Suprapubic skin (tissue), 4 donors: ENCODE measurements around the gene CXXC4. TPM values are rescaled to one million over a fixed set of nuclear protein-coding genes. Genes with fewer than 3 reads are reported as not detected.

Source experiments
- DNase-seq, 2 donors: peaks; one replicate each; pipeline ENCODE4 v3.0.0-alpha.2; 2019; ENCODE audit warnings: low spot score in 2 of 2
- H3K27ac ChIP-seq: fragments of 200-600 bp; sonication (generic); one replicate; pipeline ENCODE4 v1.5.1; 2019
- H3K27me3 ChIP-seq: fragments of 200-600 bp; sonication (generic); one replicate; pipeline ENCODE4 v1.5.1; 2019
- H3K36me3 ChIP-seq: fragments of 200-600 bp; sonication (generic); one replicate; pipeline ENCODE4 v1.5.1; 2019
- H3K4me1 ChIP-seq: fragments of 200-600 bp; sonication (generic); one replicate; pipeline ENCODE4 v1.5.1; 2019
- H3K4me3 ChIP-seq: fragments of 200-600 bp; sonication (generic); one replicate; pipeline ENCODE4 v1.5.1; 2019; ENCODE audit warnings: mild to moderate bottlenecking
- H3K9me3 ChIP-seq: fragments of 200-600 bp; sonication (generic); one replicate; pipeline ENCODE4 v1.5.1; 2019
- EP300 ChIP-seq: sonication (generic); formaldehyde crosslinking; IDR thresholded peaks from one replicate; pipeline ENCODE4 v1.6.1; 2017; ENCODE audit warnings: antibody characterized with exemption
- POLR2A ChIP-seq, 2 donors: fragments of 450-650 bp; IDR thresholded peaks; one replicate each; pipeline ENCODE4 v1.6.1; 2017; ENCODE audit warnings: antibody characterized with exemption in 2 of 2, mild to moderate bottlenecking in 2 of 2, moderate library complexity in 2 of 2
- POLR2AphosphoS5 ChIP-seq, 3 donors: sonication (generic); formaldehyde crosslinking; IDR thresholded peaks; one replicate each; pipeline ENCODE4 v1.6.1; 2017; ENCODE audit warnings: antibody characterized with exemption in 3 of 3
- WGBS: methylation state at CpG from one replicate; pipeline ENCODE4 v1.1.5; 2018; 5-methylcytosine and 5-hydroxymethylcytosine counted together
- total RNA-seq, 4 donors: library from RNA; depleted of rRNA; stranded (reverse); fragments of >200 nt; gene quantifications; one replicate each; pipeline ENCODE4 v1.1.0, GENCODE V29; 2016
- TF ChIP-seq, protein P1 (sequence below), 2 donors: fragments of 200-600 bp in 1 of 2; fragments of 450-650 bp in 1 of 2; sonication (generic) in 1 of 2; IDR thresholded peaks; one replicate each; pipeline ENCODE4 v1.5.1; 2016 to 2019; ENCODE audit warnings: antibody characterized with exemption in 2 of 2, mild to moderate bottlenecking in 1 of 2, moderate library complexity in 1 of 2

The CXXC4 gene
- total RNA-seq, 4 donors from 2014 or later: 0.45 to 1.3 (median 0.66) TPM

DNA sequence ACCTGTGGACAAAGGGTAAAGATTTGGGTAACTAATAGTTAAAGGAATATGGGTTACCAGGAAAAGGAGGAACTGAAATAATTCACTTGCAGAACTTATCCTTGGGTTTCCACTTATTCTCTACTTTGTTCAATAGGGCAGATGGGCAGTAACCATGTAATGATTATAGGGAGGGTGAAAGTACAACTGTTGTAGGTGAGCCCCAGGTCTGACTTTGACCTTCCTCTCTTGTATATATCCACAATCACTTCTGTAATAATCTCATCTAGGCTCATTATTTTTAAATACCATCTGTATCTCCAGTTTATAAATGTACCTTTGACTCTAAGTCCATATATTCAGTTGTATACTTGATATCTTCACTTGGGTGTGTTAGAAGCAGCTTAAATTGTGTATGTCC, 32.1 kb downstream of the CXXC4 start:
- H3K36me3 ChIP-seq: no peaks in the 10 kb centered on the region
- no peaks in the 10 kb centered on the region for H3K27me3 ChIP-seq
- H3K4me1 ChIP-seq: no peaks in the 10 kb centered on the region
- no peaks in the 10 kb centered on the region for H3K9me3 ChIP-seq
- DNase-seq: no peak
- TF ChIP-seq POLR2AphosphoS5 (IDR thresholded peaks at IDR 0.05) (no peak), EP300 (no peak), POLR2A (IDR thresholded peaks at IDR 0.05) (no peak)
- TF ChIP-seq, protein P1, sequence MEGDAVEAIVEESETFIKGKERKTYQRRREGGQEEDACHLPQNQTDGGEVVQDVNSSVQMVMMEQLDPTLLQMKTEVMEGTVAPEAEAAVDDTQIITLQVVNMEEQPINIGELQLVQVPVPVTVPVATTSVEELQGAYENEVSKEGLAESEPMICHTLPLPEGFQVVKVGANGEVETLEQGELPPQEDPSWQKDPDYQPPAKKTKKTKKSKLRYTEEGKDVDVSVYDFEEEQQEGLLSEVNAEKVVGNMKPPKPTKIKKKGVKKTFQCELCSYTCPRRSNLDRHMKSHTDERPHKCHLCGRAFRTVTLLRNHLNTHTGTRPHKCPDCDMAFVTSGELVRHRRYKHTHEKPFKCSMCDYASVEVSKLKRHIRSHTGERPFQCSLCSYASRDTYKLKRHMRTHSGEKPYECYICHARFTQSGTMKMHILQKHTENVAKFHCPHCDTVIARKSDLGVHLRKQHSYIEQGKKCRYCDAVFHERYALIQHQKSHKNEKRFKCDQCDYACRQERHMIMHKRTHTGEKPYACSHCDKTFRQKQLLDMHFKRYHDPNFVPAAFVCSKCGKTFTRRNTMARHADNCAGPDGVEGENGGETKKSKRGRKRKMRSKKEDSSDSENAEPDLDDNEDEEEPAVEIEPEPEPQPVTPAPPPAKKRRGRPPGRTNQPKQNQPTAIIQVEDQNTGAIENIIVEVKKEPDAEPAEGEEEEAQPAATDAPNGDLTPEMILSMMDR (IDR thresholded peaks at IDR 0.05): no peak
- no peak overlapping the region for H3K27ac ChIP-seq
- H3K4me3 ChIP-seq: no peak overlapping the region

DNA sequence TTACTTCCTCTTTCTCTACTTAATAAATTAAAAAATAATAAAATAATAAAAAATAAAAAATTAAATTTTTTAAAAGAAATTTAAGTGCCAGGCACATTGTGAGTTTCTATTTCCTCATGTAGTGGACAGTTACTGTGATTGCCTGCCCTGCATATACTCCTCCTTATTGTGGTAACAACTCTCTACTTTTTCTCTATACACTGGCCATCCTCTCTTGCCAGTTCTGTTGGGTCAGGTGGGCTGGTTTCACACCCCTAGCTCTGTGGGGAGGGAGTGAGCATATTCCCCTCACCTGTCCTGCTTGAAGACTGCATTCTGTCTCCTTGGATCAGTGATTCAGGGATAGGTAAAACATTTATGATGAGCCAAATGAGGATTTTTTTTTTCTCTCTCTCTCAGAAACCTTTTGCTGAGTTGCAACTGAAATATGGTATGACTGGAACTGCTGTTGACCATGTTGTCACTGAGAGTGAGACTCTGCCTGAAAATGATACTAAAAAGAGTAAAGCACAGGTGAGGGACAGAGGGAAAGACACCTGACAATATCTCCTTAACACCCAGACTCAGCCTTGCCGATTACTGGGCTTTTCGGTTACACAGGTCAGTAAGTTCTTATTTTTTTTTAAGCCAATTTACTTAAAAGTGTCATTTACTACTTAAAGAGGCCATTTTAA, 37.2 kb downstream of the CXXC4 start:
- no peak overlapping the region for H3K27ac ChIP-seq
- H3K4me1 ChIP-seq: no peaks in the 10 kb centered on the region
- no peaks in the 10 kb centered on the region for H3K27me3 ChIP-seq
- no peak for DNase-seq
- WGBS: 42% methylated on average over 2 of the region's 2 CpGs
- no peak overlapping the region for H3K4me3 ChIP-seq
- no peaks in the 10 kb centered on the region for H3K36me3 ChIP-seq
- no peak for TF ChIP-seq POLR2A (IDR thresholded peaks at IDR 0.05)
- TF ChIP-seq, protein P1 (IDR thresholded peaks at IDR 0.05): no peak
- TF ChIP-seq EP300: no peak
- no peak for TF ChIP-seq POLR2AphosphoS5 (IDR thresholded peaks at IDR 0.05)
- H3K9me3 ChIP-seq: no peaks in the 10 kb centered on the region

DNA sequence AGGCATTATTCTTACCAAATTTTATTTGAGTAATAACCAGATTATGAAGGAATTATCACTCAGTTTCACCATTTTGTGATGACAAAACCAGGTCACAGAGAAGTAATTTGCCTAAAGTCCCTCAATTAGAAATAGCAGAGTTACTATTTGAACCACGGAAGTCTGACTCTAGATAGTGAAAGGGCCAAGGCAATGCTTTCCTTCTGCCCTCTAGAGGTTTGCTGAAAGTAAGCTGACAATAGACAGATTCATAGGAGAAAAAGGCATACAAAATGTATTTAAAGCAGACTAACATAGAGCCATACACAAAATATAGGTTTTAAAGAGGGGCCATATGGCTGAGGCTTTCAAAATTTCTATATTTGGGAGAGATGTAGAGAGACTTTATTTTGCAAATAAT, 43.1 kb downstream of the CXXC4 start:
- H3K9me3 ChIP-seq: no peaks in the 10 kb centered on the region
- TF ChIP-seq POLR2A (IDR thresholded peaks at IDR 0.05) (no peak), POLR2AphosphoS5 (IDR thresholded peaks at IDR 0.05) (no peak), EP300 (no peak)
- TF ChIP-seq, protein P1 (IDR thresholded peaks at IDR 0.05): no peak
- no peaks in the 10 kb centered on the region for H3K36me3 ChIP-seq
- 18% methylated on average over 1 of the region's 1 CpG for WGBS
- no peak overlapping the region for H3K27ac ChIP-seq
- H3K4me3 ChIP-seq: no peak overlapping the region
- H3K4me1 ChIP-seq: peaks cover 4% of the 10 kb centered on the region
- DNase-seq: no peak
- H3K27me3 ChIP-seq: no peaks in the 10 kb centered on the region

DNA sequence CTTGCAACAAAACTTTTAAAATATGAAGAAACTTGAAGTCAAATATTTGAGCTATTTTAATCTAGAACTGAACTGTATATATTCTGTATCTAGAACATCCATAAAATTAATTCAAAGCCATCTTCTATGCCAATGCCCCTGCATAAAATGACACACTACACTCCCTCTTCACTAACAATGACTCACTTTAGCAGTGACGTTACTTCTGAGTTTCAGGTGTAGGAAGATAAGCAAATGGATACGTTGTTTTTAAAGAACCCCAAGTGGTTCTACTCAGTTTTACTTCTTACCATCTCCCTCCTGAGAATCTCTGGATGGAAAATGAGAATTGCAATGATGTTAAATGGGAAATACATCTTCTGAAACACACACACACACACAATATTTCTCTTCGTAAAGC, 45.2 kb downstream of the CXXC4 start:
- Histone ChIP-seq H3K4me1 (peaks cover 4% of the 10 kb centered on the region), H3K36me3 (no peaks in the 10 kb centered on the region), H3K4me3 (no peak overlapping the region), H3K27ac (no peak overlapping the region), H3K27me3 (no peaks in the 10 kb centered on the region), H3K9me3 (no peaks in the 10 kb centered on the region)
- 80% methylated on average over 3 of the region's 3 CpGs for WGBS
- TF ChIP-seq EP300 (no peak), POLR2A (IDR thresholded peaks at IDR 0.05) (no peak), POLR2AphosphoS5 (IDR thresholded peaks at IDR 0.05) (no peak)
- TF ChIP-seq, protein P1 (IDR thresholded peaks at IDR 0.05): no peak
- no peak for DNase-seq

DNA sequence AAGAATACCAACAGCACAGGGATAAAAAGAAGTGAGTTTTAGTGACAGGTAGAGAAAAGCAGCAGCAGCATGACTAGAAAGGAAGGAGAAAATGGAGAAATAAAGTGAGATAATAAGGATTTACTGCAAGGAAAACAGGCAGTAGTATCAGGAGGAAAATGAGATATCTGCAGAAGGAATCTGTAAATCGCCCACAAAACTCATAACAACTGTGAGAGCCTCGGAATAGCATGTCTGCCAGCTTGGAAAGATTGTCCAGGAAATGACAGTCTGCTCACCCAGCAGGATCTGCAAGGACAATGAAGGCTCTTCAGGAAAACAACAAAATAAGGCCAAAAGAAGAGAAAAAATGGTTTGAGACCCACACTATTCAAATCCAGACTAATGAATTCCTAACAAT, 47.4 kb downstream of the CXXC4 start:
- TF ChIP-seq POLR2A (IDR thresholded peaks at IDR 0.05): no peak
- no peak for TF ChIP-seq EP300
- no peak for TF ChIP-seq POLR2AphosphoS5 (IDR thresholded peaks at IDR 0.05)
- TF ChIP-seq, protein P1 (IDR thresholded peaks at IDR 0.05): no peak
- WGBS: 46% methylated on average over 2 of the region's 2 CpGs
- no peak overlapping the region for H3K4me3 ChIP-seq
- H3K27me3 ChIP-seq: no peaks in the 10 kb centered on the region
- peaks cover 4% of the 10 kb centered on the region for H3K4me1 ChIP-seq
- no peak for DNase-seq
- no peak overlapping the region for H3K27ac ChIP-seq
- no peaks in the 10 kb centered on the region for H3K9me3 ChIP-seq
- no peaks in the 10 kb centered on the region for H3K36me3 ChIP-seq
